Stomach (tissue), 4 donors: ENCODE results near the gene WDR26.

Experiments
- EP300 ChIP-seq: sonication (generic); formaldehyde crosslinking; IDR thresholded peaks from one replicate; pipeline ENCODE4 v1.6.1; 2017; ENCODE audit warnings: antibody characterized with exemption
- POLR2A ChIP-seq, 4 donors: fragments of 450-650 bp; IDR thresholded peaks; one replicate each; pipeline ENCODE4 v1.6.1; 2016; ENCODE audit warnings: antibody characterized with exemption in 4 of 4, control low read depth in 2 of 4, mild to moderate bottlenecking in 1 of 4, moderate library complexity in 1 of 4
- POLR2AphosphoS5 ChIP-seq, 3 donors: sonication (generic); formaldehyde crosslinking; IDR thresholded peaks; one replicate each; pipeline ENCODE4 v1.6.1; 2016; ENCODE audit warnings: antibody characterized with exemption in 3 of 3
- TF ChIP-seq, protein P1 (sequence below), 7 experiments: fragments of 450-650 bp in 4 of 7; fragments of 200-600 bp in 3 of 7; sonication (generic) in 3 of 7; IDR thresholded peaks; one replicate each; pipeline ENCODE4 v1.5.1; 2016 to 2019; ENCODE audit warnings: antibody characterized with exemption in 7 of 7, control low read depth in 2 of 7, mild to moderate bottlenecking in 1 of 7

DNA sequence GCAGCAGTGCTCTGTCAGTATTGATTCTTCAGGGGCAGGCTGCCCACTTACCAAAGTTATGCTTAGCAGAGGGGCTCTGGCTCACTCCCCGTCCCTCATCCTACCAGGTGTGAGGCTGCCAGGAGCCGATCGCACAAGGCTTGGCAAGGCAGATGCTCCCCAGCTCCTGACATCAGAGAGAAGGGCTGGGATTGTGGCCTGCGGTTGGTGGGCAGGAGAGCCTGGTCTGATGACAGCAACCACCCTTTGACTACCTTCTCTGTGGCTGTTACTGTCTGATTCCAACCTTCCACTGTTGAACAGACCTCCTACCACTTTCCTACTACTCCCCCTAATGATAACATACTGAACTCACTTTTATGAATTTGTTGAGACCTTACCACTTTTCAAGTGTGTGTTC, 23.7 kb upstream of the WDR26 start:
- TF ChIP-seq, protein P1, sequence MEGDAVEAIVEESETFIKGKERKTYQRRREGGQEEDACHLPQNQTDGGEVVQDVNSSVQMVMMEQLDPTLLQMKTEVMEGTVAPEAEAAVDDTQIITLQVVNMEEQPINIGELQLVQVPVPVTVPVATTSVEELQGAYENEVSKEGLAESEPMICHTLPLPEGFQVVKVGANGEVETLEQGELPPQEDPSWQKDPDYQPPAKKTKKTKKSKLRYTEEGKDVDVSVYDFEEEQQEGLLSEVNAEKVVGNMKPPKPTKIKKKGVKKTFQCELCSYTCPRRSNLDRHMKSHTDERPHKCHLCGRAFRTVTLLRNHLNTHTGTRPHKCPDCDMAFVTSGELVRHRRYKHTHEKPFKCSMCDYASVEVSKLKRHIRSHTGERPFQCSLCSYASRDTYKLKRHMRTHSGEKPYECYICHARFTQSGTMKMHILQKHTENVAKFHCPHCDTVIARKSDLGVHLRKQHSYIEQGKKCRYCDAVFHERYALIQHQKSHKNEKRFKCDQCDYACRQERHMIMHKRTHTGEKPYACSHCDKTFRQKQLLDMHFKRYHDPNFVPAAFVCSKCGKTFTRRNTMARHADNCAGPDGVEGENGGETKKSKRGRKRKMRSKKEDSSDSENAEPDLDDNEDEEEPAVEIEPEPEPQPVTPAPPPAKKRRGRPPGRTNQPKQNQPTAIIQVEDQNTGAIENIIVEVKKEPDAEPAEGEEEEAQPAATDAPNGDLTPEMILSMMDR (IDR thresholded peaks at IDR 0.05), result no peak
- TF ChIP-seq POLR2A (IDR thresholded peaks at IDR 0.05) (no peak), POLR2AphosphoS5 (IDR thresholded peaks at IDR 0.05) (no peak), EP300 (no peak)
